CD14-positive monocyte (primary cell): ENCODE measurements around the gene ADGRF1. TPM values are rescaled to one million over a fixed set of nuclear protein-coding genes. Genes with fewer than 3 reads are reported as not detected.

ENCODE experiments used
- DNase-seq, 3 donors: peaks; one replicate each; pipeline ENCODE4 v3.0.0-alpha.2; 2011 to 2022
- H2AFZ ChIP-seq: 2 replicates; pipeline ENCODE4 v1.6.0; 2012; ENCODE audit warnings: mild to moderate bottlenecking, low read depth, low read length, inconsistent platforms; ENCODE audit not compliant: insufficient read depth, poor library complexity, severe bottlenecking
- H3K27ac ChIP-seq, 2 donors: 1 replicate in 1 of 2; 2 replicates in 1 of 2; pipeline ENCODE4 v1.5.1; 2012 to 2013; ENCODE audit warnings: low read length in 2 of 2, control low read depth in 1 of 2, inconsistent platforms in 1 of 2, low read depth in 1 of 2, mild to moderate bottlenecking in 1 of 2
- H3K27me3 ChIP-seq, 2 donors: one replicate each; pipeline versions ENCODE4 v1.6.0 to v1.6.1; 2011 to 2013; ENCODE audit warnings: low read length in 2 of 2; ENCODE audit not compliant: control insufficient read depth in 2 of 2, insufficient read depth in 2 of 2
- H3K36me3 ChIP-seq, 2 donors: replicated peaks in 1 of 2; 1 replicate in 1 of 2; 2 replicates in 1 of 2; pipeline versions ENCODE4 v1.5.1 to v1.6.1; 2012 to 2013; ENCODE audit warnings: low read length in 2 of 2, control low read depth in 1 of 2, inconsistent platforms in 1 of 2, mild to moderate bottlenecking in 1 of 2; ENCODE audit not compliant: insufficient read depth in 2 of 2, control insufficient read depth in 1 of 2
- H3K4me1 ChIP-seq, 2 donors: 1 replicate in 1 of 2; 2 replicates in 1 of 2; pipeline versions ENCODE4 v1.5.1 to v1.6.1; 2012 to 2013; ENCODE audit warnings: low read length in 2 of 2, control low read depth in 1 of 2, inconsistent platforms in 1 of 2, mild to moderate bottlenecking in 1 of 2, moderate library complexity in 1 of 2; ENCODE audit not compliant: insufficient read depth in 2 of 2, control insufficient read depth in 1 of 2
- H3K4me2 ChIP-seq: replicated peaks from 2 replicates; pipeline ENCODE3; 2012; ENCODE audit warnings: low read length, moderate library complexity, mild to moderate bottlenecking; ENCODE audit not compliant: poor library complexity, severe bottlenecking; ENCODE audit errors: extremely low read depth
- H3K4me3 ChIP-seq, 3 experiments: fragments of 200-600 bp in 1 of 3; sonication (generic) in 1 of 3; replicated peaks in 1 of 3; 1 replicate in 2 of 3; 2 replicates in 1 of 3; pipeline ENCODE4 v1.5.1; 2011 to 2013; ENCODE audit warnings: low read length in 3 of 3, mild to moderate bottlenecking in 3 of 3, control low read depth in 2 of 3, low read depth in 2 of 3, inconsistent platforms in 1 of 3, moderate library complexity in 1 of 3
- H3K79me2 ChIP-seq: 2 replicates; pipeline ENCODE4 v1.6.0; 2012; ENCODE audit warnings: mild to moderate bottlenecking, control low read depth, inconsistent platforms, low read length, moderate library complexity; ENCODE audit not compliant: insufficient read depth
- H3K9ac ChIP-seq: 2 replicates; pipeline ENCODE4 v1.6.0; 2017; ENCODE audit warnings: low read length, mild to moderate bottlenecking; ENCODE audit not compliant: insufficient read depth, poor library complexity, severe bottlenecking
- H3K9me3 ChIP-seq, 2 donors: replicated peaks in 1 of 2; 1 replicate in 1 of 2; 2 replicates in 1 of 2; pipeline versions ENCODE4 v1.5.1 to v1.6.1; 2012 to 2013; ENCODE audit warnings: low read length in 2 of 2, control low read depth in 1 of 2; ENCODE audit not compliant: control insufficient read depth in 1 of 2, insufficient read depth in 1 of 2
- H4K20me1 ChIP-seq: 2 replicates; pipeline ENCODE4 v1.6.0; 2012; ENCODE audit warnings: mild to moderate bottlenecking, low read length, control low read depth, moderate library complexity; ENCODE audit not compliant: insufficient read depth
- H3K27ac Mint-ChIP-seq, 7 donors: one replicate each; pipeline ENCODE4 v1.8.0; 2020; ENCODE audit warnings: mild to moderate bottlenecking in 7 of 7, mixed read lengths in 7 of 7, moderate library complexity in 6 of 7, inconsistent platforms in 2 of 7
- H3K27me3 Mint-ChIP-seq, 3 donors: one replicate each; pipeline ENCODE4 v1.8.0; 2021 to 2022; ENCODE audit warnings: low read depth in 3 of 3, mild to moderate bottlenecking in 3 of 3, mixed read lengths in 3 of 3, moderate library complexity in 3 of 3, inconsistent platforms in 1 of 3
- H3K36me3 Mint-ChIP-seq, 2 donors: one replicate each; pipeline ENCODE4 v1.8.0; 2020; ENCODE audit warnings: mixed read lengths in 2 of 2, inconsistent platforms in 1 of 2, mild to moderate bottlenecking in 1 of 2
- H3K4me1 Mint-ChIP-seq: one replicate; pipeline ENCODE4 v1.8.0; 2020; ENCODE audit warnings: mild to moderate bottlenecking, mixed read lengths
- H3K4me3 Mint-ChIP-seq, 2 donors: one replicate each; pipeline ENCODE4 v1.8.0; 2020; ENCODE audit warnings: mild to moderate bottlenecking in 2 of 2, mixed read lengths in 2 of 2, moderate library complexity in 1 of 2
- H3K9me3 Mint-ChIP-seq, 7 donors: one replicate each; pipeline ENCODE4 v1.8.0; 2020 to 2022; ENCODE audit warnings: mixed read lengths in 7 of 7, mild to moderate bottlenecking in 6 of 7, moderate library complexity in 6 of 7, inconsistent platforms in 2 of 7
- WGBS: methylation state at CpG from one replicate; pipeline ENCODE4 v1.1.5; 2013; ENCODE audit warnings: missing lambda C conversion rate; ENCODE audit not compliant: insufficient coverage; 5-methylcytosine and 5-hydroxymethylcytosine counted together
- intact Hi-C, 2 donors: fragments of 100-400 bp; cut with micrococcal nuclease; formaldehyde crosslinking; loops; one replicate each; pipeline versions ENCODE4 v1.15.0 to v1.15.1; 2023
- polyA plus RNA-seq, 3 donors: library from polyadenylated mRNA; depleted of rRNA in 1 of 3; unstranded in 2 of 3; stranded (reverse) in 1 of 3; fragments of 300-500 nt in 2 of 3; fragments of >200 nt in 1 of 3; fragmentation: Illumina TruSeq in 2 of 3; gene quantifications; 1 replicate in 2 of 3; 2 replicates in 1 of 3; pipeline ENCODE4 v1.2.3, GENCODE V29; 2012 to 2021
- TF ChIP-seq, protein P1 (sequence below): fragments of 200-600 bp; IDR thresholded peaks from one replicate; pipeline ENCODE4 v1.8.0; 2022; ENCODE audit warnings: antibody characterized with exemption, mild to moderate bottlenecking

The ADGRF1 gene
- polyA plus RNA-seq, 3 donors, result 0.03 TPM; not detected in 2

DNA sequence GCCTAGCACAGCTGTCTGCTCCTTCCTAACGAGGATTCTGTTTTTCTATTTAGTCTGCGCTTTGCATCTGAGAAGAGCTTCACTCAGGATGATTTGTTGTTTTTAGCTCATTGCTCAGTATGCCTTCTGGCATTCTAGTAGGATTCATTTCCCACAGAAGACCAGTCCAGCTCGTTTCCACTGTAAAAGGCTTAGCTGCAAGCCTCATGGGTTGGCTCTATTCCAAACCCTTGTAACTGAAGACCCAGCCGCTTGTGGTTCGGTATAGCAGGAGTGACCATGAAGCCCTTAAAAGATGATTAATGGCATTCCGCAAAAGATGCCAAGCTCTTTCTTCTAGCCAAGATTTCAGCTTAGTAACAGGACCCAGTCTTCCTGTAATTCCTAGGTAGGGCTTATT lies 7.2 kb downstream of the ADGRF1 start:
- no peaks in the 10 kb centered on the region for H3K36me3 Mint-ChIP-seq
- H4K20me1 ChIP-seq, result no peaks in the 10 kb centered on the region
- H3K79me2 ChIP-seq, result no peaks in the 10 kb centered on the region
- H3K4me3 Mint-ChIP-seq, result no peak overlapping the region
- H3K27me3 Mint-ChIP-seq, result peaks cover 0 to 9% (median 4%) of the 10 kb centered on the region in 3 donors
- no peak overlapping the region for H2AFZ ChIP-seq
- peaks cover 0 to 7% of the 10 kb centered on the region in 2 donors for H3K27me3 ChIP-seq
- H3K4me3 ChIP-seq, result no peak overlapping the region
- H3K27ac Mint-ChIP-seq, result no peak overlapping the region
- peaks cover 3% of the 10 kb centered on the region for H3K4me1 Mint-ChIP-seq
- no peaks in the 10 kb centered on the region for H3K9me3 ChIP-seq
- no peak for DNase-seq
- no peaks in the 10 kb centered on the region for H3K4me1 ChIP-seq
- intact Hi-C loops, result no loop called here
- peaks cover 0 to 5% (median 0%) of the 10 kb centered on the region in 7 donors for H3K9me3 Mint-ChIP-seq
- H3K27ac ChIP-seq, result no peak overlapping the region
- WGBS, result 0% methylated on average over 1 of the region's 6 CpGs
- no peaks in the 10 kb centered on the region for H3K36me3 ChIP-seq
- H3K9ac ChIP-seq, result no peak overlapping the region
- H3K4me2 ChIP-seq, result no peak overlapping the region
- TF ChIP-seq, protein P1, sequence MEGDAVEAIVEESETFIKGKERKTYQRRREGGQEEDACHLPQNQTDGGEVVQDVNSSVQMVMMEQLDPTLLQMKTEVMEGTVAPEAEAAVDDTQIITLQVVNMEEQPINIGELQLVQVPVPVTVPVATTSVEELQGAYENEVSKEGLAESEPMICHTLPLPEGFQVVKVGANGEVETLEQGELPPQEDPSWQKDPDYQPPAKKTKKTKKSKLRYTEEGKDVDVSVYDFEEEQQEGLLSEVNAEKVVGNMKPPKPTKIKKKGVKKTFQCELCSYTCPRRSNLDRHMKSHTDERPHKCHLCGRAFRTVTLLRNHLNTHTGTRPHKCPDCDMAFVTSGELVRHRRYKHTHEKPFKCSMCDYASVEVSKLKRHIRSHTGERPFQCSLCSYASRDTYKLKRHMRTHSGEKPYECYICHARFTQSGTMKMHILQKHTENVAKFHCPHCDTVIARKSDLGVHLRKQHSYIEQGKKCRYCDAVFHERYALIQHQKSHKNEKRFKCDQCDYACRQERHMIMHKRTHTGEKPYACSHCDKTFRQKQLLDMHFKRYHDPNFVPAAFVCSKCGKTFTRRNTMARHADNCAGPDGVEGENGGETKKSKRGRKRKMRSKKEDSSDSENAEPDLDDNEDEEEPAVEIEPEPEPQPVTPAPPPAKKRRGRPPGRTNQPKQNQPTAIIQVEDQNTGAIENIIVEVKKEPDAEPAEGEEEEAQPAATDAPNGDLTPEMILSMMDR, result no peak

DNA sequence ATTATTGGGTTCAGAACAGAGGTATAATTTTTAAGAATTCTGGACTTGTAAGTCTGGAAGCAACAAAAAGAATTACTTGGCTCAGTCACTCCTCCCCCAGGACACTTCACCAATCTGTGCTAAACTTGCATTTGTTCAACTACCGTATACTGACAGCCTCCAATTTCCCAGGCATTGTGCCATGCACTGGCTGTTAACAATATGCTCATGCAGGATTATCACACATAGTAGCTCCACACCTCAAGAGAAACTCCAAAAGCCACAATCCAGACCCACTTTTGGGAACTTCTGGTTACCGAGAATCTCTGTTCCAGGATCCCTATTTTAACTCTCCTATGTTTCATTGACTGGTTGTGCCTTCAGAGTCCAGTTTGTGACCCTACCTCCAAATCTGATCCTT lies 7.7 kb downstream of the ADGRF1 start:
- no peaks in the 10 kb centered on the region for H4K20me1 ChIP-seq
- peaks cover 0 to 7% of the 10 kb centered on the region in 2 donors for H3K27me3 ChIP-seq
- no peak overlapping the region for H3K4me3 ChIP-seq
- intact Hi-C loops, result no loop called here
- no peaks in the 10 kb centered on the region for H3K9me3 ChIP-seq
- peaks cover 0 to 9% (median 4%) of the 10 kb centered on the region in 3 donors for H3K27me3 Mint-ChIP-seq
- no peaks in the 10 kb centered on the region for H3K4me1 ChIP-seq
- no peak overlapping the region for H3K9ac ChIP-seq
- H3K4me1 Mint-ChIP-seq, result peaks cover 3% of the 10 kb centered on the region
- no peak overlapping the region for H3K4me3 Mint-ChIP-seq
- TF ChIP-seq, protein P1, result no peak
- H3K4me2 ChIP-seq, result no peak overlapping the region
- H2AFZ ChIP-seq, result no peak overlapping the region
- no peaks in the 10 kb centered on the region for H3K36me3 Mint-ChIP-seq
- WGBS, result 60% methylated on average over 1 of the region's 2 CpGs
- H3K79me2 ChIP-seq, result no peaks in the 10 kb centered on the region
- H3K27ac ChIP-seq, result no peak overlapping the region
- H3K27ac Mint-ChIP-seq, result no peak overlapping the region
- H3K9me3 Mint-ChIP-seq, result peaks cover 0 to 5% (median 0%) of the 10 kb centered on the region in 7 donors
- DNase-seq, result no peak
- no peaks in the 10 kb centered on the region for H3K36me3 ChIP-seq
